ENCODE results near the gene KIAA1755.
"Not testable (repeated sequence)": the region's sequence is repeated elsewhere in the genome, so short reads cannot be mapped to it uniquely, and the experiment has no call there.

KIAA1755 gene

DNA sequence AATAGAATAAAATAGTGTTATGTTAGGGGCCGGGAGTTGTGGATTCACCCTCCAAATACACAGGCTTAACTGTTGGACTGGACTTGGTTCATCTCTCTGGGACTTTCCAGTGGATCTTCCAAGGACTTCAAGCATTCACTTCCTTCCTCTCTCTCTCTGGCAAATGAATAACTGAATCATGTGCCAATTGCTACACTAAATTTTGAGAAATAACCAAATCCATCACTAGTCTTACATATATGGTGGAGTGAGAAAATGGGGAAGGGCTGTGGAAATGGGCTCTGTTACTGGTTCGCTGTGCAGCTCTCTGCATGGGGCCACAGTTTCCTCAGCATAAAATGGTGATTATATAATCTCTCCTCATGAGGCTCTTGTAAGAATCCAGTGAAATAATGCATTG is 6.8 kb upstream of the KIAA1755 start:
- in situ Hi-C loops (cut with MboI; ENCODE audit: low sequenced_read_pairs): no loop called here

- in situ Hi-C loops (cut with MboI; ENCODE audit: low sequenced_read_pairs): no loop called here
Measured at GRCh38 chr20:38266426-38266825, 5.9 kb upstream of the KIAA1755 start.

GRCh38 chr20:38262931-38263330 is 2.4 kb upstream of the KIAA1755 start:
- in situ Hi-C loops (cut with MboI; ENCODE audit: low sequenced_read_pairs): no loop called here

GRCh38 chr20:38261054-38261390 is 487 bp upstream of the KIAA1755 start:
- in situ Hi-C loops (cut with MboI; ENCODE audit: low sequenced_read_pairs): no loop called here

- in situ Hi-C loops (cut with MboI; ENCODE audit: low sequenced_read_pairs): no loop called here
Measured at GRCh38 chr20:38260025-38260377, 534 bp downstream of the KIAA1755 start.

GRCh38 chr20:38258545-38259215 is 1.9 kb downstream of the KIAA1755 start:
- in situ Hi-C loops (cut with MboI; ENCODE audit: low sequenced_read_pairs): no loop called here

GRCh38 chr20:38256966-38257365 is 3.6 kb downstream of the KIAA1755 start:
- in situ Hi-C loops (cut with MboI; ENCODE audit: low sequenced_read_pairs): no loop called here

DNA sequence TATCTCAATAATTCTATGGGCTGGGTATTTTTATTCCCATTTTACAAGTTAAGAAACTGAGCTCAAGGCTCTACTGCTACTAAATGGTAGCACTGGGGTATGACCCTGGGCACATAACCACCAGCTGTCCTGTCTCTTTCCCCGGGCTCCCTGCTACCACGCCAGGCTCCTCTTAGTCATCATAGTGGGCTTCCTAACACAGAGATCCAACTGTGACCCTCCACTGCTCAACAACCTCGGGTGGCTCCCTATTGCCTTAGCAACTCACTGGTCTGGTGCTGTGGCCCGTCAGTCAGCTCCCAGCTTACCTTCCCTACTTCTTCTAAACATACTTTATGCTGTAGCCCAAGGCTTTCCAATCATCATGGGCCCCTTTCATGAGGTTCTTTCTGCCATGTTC is 4.5 kb downstream of the KIAA1755 start:
- in situ Hi-C loops (cut with MboI; ENCODE audit: low sequenced_read_pairs): no loop called here

- in situ Hi-C loops (cut with MboI; ENCODE audit: low sequenced_read_pairs): no loop called here
Measured at GRCh38 chr20:38255393-38255792, 5.1 kb downstream of the KIAA1755 start.

DNA sequence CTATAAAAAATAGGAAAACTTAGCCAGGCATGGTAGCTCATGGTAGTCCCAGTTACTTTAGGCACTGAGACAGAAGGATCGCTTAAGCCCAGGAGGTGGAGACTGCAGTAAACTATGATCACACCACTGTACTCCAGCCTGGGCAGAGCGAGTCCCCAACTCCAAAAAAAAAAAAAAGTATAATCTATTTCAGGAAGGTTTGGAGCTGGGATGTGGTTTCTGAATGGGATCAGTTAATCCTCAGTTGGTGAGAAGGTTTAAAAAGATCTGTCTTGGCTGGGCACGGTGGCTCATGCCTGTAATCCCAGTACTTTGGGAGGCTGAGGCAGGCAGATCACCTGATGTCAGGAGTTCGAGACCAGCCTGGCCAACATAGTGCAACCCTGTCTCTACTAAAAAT is 5.9 kb downstream of the KIAA1755 start:
- in situ Hi-C loops (cut with MboI; ENCODE audit: low sequenced_read_pairs): not testable (repeated sequence)

DNA sequence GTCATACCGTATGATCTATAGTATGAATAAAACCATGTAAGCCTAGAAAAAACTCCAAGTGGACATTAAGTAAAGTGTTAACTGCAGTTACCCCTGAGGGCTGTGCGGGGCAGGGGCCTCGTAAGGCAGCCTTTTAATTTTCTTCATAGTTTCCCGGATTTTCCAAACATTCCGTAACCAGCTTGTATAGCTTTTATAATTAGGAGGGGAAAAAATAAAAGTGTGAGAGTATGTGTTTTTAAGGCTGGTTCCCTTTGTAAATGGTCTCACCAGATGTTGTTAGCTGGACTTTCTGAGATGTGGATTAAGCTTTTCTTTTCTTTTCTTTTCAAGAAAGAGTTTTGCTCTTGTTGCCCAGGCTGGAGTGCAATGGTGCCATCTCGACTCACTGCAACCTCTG is 7.0 kb downstream of the KIAA1755 start:
- in situ Hi-C loops (cut with MboI; ENCODE audit: low sequenced_read_pairs): no loop called here

GRCh38 chr20:38252292-38253288 is 7.9 kb downstream of the KIAA1755 start:
- in situ Hi-C loops (cut with MboI; ENCODE audit: low sequenced_read_pairs): no loop called here

DNA sequence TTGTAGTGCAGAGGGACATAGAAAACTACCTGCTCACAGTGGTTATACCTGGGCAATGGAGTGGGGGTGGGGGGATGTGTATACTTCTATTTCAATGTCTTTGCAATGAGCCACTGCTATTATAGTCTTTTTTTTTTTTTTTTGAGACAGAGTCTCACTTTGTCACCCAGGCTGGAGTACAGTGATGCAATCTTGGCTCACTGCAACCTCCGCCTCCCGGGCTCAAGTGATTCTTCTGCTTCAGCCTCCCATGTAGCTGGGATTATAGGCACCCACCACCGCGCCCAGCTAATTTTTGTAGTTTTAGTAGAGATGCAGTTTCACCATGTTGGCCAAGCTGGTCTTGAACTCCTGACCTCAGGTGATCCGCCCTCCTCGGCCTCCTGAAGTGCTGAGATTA is 9.1 kb downstream of the KIAA1755 start:
- in situ Hi-C loops (cut with MboI; ENCODE audit: low sequenced_read_pairs): not testable (repeated sequence)

DNA sequence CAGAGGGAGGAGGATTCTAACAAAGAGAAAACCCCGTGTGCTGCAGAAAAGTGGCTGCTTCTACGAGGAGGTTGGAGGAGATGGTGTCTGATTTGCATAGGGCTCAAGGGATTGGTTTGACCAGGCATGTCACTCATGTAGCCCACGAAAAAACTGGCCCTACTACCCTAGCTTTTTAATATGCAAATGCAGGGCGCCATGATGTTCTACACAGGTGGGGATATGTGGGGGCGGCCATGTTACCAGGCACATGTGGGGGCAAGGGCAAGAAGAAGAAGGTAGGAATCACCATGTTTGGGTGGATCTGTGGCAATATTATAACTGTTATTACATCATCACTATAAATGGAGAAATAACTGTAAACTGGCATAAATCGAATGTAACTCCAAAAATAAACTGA is 9.9 kb downstream of the KIAA1755 start:
- in situ Hi-C loops (cut with MboI; ENCODE audit: low sequenced_read_pairs): no loop called here

- in situ Hi-C loops (cut with MboI; ENCODE audit: low sequenced_read_pairs): loop anchor here (25.0 kb wide), 1 partner anchor 687 kb away; no protein-coding TSS in a partner anchor
Measured at GRCh38 chr20:38249536-38250310, 10.8 kb downstream of the KIAA1755 start.

DNA sequence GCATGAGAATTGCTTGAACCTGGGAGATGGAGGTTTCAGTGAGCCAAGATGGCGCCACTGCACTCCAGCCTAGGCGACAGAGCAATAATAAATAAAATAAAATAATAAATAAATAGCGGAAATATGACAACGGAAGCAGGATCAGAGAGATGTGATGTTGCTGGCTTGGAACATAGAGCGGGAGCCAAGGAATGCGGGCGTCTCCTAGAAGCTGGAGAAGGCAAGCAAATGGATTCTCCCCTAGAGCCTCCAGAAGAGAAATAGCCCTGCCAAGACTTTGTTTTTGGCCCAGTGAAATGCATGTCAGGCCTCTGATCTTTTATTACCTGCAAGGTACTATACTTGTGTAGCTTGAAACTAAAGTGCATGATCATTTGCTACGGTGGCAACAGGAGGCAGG is 12.4 kb downstream of the KIAA1755 start:
- in situ Hi-C loops (cut with MboI; ENCODE audit: low sequenced_read_pairs): loop anchor here (25.0 kb wide), 1 partner anchor 686 kb away; no protein-coding TSS in a partner anchor

DNA sequence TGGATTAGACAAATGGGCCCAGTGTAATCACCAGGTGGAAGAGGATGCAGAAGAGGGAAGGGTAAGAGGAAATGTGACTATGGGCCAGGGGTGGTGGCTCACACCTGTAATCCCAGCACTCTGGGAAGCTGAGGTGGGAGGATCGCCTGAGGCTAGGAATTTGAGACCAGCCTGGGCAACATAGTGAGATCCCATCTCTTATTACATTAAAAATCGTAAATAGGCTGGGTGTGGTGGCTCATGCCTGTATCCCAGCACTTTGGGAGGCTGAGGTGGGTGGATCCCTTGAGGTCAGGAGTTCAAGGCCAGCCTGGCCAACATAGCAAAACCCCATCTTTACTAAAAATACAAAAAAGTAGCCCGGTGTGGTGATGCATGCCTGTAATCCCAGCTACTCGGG is 12.8 kb downstream of the KIAA1755 start:
- in situ Hi-C loops (cut with MboI; ENCODE audit: low sequenced_read_pairs): loop anchor here (25.0 kb wide), 1 partner anchor 685 kb away; no protein-coding TSS in a partner anchor

DNA sequence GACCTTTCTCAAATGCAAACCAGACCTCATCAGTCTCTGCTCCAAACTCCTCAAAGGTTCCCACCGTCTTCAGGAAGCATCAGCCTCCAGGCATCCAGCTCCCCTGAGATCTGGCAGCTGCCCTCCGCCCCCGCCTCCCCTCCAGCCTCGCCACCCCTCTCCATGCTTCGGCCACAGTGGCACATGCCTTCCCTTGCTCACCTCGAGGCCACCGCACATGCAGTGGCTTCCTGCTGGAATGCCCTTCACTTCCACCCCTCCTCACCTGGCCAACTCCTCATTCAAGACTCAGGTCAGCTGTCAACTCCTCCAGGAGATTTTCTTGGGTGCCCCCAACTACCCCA is 13.4 kb downstream of the KIAA1755 start:
- in situ Hi-C loops (cut with MboI; ENCODE audit: low sequenced_read_pairs): loop anchor here (25.0 kb wide), 1 partner anchor 685 kb away; no protein-coding TSS in a partner anchor

- in situ Hi-C loops (cut with MboI; ENCODE audit: low sequenced_read_pairs): loop anchor here (25.0 kb wide), 1 partner anchor 684 kb away; no protein-coding TSS in a partner anchor
Measured at GRCh38 chr20:38246357-38247165, 14.0 kb downstream of the KIAA1755 start.

GRCh38 chr20:38245753-38246152 is 14.8 kb downstream of the KIAA1755 start:
- in situ Hi-C loops (cut with MboI; ENCODE audit: low sequenced_read_pairs): loop anchor here (25.0 kb wide), 1 partner anchor 683 kb away; no protein-coding TSS in a partner anchor
